Measurements from ENCODE around the gene CDH12. TPM values are rescaled to one million over a fixed set of nuclear protein-coding genes. Genes with fewer than 3 reads are reported as not detected.
"Not testable (repeated sequence)": the region's sequence is repeated elsewhere in the genome, so short reads cannot be mapped to it uniquely, and the experiment has no call there.

The CDH12 gene
- total RNA-seq, 1 donor from 2014 or later = not detected

DNA sequence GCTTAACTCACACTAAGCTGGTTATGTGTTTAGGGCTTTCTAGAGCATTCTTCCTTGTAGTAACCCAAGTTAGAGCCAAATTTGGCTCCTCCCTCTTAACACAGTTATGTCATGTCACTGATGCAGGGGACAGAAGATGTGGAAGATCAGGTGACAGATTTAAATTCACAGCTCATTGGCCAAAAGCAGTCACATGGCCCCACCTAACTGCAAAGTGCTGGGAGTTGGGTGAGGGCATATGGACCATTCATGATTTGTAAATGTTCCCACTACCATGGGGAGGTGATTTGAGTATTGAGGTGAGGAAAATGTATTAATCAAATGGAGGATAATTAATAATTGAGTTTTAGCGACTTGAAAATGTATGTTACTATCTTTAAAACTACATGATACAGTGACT is 829.4 kb downstream of the CDH12 start:
- no peak for DNase-seq (ENCODE audit: low spot score)
- intact Hi-C loops (cut with DNase I) = no loop called here
- no peak for ATAC-seq

DNA sequence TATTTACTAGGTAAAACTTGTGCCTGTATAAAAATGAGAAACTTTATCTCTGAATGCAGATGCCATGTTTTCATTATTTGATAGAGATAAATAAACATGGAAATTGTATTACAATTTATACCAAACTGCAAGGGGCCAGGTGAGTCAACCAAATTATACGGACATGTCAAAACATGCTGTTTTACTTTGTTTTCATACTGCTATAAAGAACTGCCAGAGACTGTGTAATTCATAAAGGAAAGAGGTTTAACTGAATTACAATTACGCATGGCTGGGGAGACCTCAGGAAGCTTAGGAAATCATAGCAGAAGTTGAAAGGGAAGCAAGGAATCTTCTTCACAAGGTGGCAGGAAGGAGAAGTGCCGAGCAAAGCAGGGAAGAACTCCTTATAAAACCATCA is 840.3 kb downstream of the CDH12 start:
- DNase-seq (ENCODE audit: low spot score); ATAC-seq; intact Hi-C loops (cut with DNase I): not testable (repeated sequence)

DNA sequence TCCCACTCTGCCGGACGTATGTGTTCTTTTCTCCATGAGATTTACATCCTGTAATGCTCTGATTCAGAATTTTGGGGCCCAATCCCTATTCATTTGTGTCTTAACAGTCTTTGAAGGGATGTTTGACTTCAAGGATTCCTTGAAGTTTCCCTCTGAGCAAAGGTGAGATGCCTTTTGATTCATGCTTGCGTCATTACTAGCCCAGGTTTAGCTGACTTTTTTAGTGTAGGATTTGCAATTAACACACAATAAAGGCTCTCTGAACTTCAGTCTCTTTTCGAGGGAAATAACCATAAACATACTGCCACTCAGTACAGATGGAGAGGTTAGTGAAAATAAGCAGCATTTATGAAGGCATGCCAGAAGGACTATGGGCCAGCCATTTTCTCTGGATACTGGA is 842.3 kb downstream of the CDH12 start:
- DNase-seq (ENCODE audit: low spot score); ATAC-seq; intact Hi-C loops (cut with DNase I): not testable (repeated sequence)

DNA sequence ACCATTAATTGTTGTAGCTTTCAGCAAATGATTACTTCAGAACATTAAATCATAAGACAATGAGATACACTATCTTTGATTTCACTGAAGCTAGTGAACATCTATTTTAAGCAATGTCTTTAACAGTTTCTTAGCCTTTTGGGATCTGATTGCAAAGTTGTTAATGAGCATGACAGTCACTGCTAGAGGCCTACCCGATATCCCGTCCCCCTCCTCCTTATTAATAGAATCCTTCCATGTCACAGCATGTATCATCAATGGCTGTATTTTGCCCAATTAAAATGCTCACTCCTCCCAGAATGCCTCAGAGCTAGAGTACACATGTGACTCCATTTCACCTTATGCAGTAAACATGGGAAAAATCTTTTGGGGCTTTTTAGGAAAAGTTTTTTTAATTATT is 852.0 kb downstream of the CDH12 start:
- intact Hi-C loops (cut with DNase I); ATAC-seq; DNase-seq (ENCODE audit: low spot score): not testable (repeated sequence)

DNA sequence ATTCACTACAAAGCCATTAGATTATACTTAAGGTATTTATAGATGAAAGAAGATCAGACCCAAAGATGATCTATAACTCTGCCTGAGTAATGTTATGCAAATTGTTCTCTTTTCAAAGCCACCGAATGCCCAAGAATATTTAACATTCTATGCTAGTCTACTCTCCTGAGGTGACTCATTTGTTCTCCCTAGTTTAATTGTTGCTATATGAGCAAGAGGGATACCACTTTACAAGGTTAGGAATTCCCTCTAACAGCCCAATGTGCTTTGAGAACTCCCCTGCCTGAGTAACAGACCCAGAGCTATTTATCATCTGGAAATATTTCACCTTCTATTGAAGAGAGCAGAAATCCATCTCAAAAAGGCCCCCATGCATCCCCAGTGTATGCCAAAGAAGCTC is 867.3 kb downstream of the CDH12 start:
- ATAC-seq; DNase-seq (ENCODE audit: low spot score); intact Hi-C loops (cut with DNase I): not testable (repeated sequence)

DNA sequence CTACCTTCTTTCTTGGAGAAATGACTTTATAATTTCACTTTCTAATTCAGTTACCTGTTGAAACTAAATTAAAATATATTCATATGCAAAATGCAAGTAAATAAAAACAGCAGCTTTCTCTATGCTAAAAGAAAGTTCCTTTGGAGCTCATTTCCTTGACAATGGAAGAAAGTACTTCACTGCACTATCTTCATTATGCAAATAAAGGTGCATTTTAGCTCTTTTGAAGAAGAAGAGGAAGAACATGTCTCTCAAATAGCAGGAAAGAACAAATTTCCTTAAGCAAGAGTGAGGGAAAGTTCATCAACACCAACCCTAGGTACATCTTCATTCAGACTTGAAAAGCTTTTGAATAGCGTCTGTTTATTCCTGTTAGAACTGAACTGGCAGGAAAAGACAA is 901.6 kb downstream of the CDH12 start:
- ATAC-seq; intact Hi-C loops (cut with DNase I); DNase-seq (ENCODE audit: low spot score): not testable (repeated sequence)

DNA sequence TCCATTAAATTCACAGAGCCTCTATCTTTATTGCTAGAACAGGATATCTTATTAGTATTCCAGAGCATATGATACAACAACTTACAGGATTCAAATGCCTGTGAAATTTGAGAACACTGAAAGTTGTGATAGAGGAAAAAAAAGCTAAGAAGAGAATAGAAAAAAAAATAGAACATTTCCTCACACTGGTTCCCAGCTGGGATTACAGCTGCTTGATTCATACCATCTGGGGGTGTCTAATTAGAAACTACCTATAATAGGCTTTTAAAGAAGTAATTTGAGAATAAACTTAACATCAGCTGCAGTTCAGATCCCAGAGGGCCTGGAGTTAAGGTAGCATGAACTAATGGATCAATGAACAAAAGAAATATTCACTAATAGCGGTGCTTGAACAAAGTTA is 922.0 kb downstream of the CDH12 start:
- DNase-seq (ENCODE audit: low spot score) (no peak), ATAC-seq (no peak)
- intact Hi-C loops (cut with DNase I) = no loop called here

DNA sequence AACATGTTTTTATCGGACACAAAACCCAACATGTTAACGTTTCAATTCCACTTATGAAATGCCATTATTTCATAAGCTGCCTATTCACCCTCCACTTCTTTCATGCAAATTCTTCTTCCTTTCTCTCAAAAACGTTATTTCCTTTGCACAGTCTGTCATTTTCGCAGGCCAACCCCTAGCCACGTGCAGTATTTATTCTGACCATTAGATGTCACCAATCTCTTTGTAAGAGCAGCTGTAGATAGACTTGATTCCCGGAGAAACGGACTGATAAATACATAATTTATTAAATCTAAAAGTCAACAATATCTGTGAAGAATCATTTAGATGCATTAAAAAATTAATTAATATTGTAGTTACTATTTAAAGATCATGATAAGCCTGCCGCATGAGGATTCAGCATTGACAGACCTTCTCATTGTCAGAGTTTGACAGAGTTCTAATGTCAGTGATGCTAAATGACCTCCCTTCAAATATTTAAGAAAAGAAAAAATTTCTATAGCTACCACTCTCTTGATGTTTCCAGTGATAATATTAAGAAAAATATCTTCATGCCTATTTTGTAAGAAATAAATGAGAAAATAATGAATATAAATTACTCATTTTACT is 933.6 kb downstream of the CDH12 start:
- intact Hi-C loops (cut with DNase I) = no loop called here
- DNase-seq (ENCODE audit: low spot score) (no peak), ATAC-seq (no peak)

DNA sequence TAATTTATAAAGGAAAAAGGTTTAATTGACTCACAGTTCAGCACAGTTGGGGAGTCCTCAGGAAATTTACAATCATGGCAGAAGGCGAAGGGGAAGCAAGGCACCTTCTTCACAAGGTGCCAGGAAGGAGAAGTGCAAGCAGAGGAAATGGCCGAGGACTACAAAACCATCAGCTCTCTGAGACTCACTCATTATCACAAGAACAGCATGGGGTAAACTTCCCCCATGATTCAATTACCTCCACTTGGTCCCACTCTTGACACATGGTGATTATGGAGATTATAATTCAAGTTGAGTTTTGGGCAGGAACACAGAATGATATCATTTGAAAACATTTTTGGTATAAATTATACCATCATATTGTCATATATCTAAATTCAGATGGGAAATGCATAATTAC is 934.7 kb downstream of the CDH12 start:
- ATAC-seq (no peak), DNase-seq (ENCODE audit: low spot score) (no peak)
- intact Hi-C loops (cut with DNase I) = no loop called here

DNA sequence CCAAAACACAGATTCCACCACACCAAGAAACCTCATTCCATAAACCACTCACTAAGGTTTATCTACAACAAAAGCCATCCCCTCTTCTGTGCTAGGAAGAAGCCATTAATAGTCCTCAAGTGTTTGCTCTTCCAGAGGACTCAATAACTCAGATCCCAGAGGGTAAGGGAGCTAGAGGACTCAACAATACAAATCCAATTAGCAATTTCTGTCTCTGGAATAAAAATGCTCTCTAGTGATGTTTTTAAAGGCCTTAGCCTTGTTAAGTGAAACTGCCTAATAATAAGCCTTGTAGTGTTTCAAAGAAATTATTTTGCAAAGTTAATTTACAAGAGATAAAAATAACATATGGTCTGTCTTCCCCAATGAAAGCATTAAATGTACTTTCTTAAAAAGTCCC is 942.4 kb downstream of the CDH12 start:
- DNase-seq (ENCODE audit: low spot score) (no peak), ATAC-seq (no peak)
- intact Hi-C loops (cut with DNase I) = no loop called here

DNA sequence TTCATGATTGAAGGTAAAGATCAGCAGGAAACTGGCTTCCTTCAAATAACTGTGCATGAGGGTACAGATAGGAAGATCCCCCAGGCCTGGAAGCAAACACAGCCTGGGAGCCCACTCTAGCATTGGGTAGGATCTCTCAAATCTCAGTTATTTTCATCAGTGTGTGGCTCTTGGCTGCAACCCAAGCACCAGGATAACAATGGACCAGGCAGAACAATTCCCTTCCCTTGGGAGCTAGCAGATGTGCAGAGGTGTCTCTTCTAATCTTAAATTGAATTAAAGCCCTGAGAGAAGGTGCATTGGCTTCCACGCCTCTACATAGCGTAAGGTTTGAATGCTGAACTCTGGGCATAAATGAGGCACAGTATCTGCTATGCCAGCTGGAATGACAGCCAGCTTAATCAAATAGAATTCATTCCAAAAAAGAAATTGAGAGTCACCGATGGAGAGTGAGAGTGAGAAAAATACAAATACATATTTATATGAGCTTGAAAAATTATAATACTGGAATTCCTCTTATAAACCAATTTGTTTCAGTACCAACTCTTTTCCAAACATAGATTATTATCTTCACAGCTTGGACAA is 957.3 kb downstream of the CDH12 start:
- ATAC-seq (no peak), DNase-seq (ENCODE audit: low spot score) (no peak)
- intact Hi-C loops (cut with DNase I) = no loop called here

DNA sequence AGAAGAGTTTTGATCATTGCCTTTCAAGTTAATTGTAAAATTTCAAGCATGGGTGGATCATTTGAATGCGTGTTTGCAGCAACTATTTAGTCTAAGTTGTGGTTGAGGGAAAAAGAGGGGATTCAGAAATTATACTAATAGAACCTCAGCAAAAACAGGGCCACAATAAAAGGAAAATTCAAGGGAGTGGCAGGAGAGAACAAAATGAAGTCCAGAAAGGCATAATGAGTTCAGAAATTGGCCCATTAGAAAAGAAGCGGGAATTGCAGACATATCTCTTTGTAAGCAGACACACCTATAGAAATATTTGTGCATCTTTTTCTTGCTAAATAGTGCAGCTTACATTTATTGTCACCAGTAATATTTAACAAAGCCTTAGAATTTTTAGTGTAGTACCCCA is 960.0 kb downstream of the CDH12 start:
- intact Hi-C loops (cut with DNase I) = no loop called here
- DNase-seq (ENCODE audit: low spot score) (no peak), ATAC-seq (no peak)

DNA sequence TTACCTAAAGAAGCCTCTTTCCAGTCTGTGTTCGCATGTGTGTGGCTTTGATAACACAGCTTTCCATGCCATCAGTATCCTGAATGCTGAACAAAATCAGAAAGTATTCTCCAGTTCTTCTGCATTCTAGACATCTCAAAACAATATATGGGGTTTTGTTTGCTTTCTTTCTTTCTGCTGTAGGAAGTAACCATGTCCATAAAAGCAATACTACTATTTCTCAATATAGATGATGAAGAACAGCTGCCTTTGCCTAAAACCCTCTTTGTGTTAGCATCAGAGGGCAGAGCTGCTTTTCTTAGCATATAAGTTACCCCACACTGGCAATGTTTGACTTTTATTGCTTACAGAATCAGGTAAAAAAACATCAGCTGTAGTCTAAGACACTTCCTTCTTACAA is 963.6 kb downstream of the CDH12 start:
- intact Hi-C loops (cut with DNase I) = no loop called here
- DNase-seq (ENCODE audit: low spot score) (no peak), ATAC-seq (no peak)

DNA sequence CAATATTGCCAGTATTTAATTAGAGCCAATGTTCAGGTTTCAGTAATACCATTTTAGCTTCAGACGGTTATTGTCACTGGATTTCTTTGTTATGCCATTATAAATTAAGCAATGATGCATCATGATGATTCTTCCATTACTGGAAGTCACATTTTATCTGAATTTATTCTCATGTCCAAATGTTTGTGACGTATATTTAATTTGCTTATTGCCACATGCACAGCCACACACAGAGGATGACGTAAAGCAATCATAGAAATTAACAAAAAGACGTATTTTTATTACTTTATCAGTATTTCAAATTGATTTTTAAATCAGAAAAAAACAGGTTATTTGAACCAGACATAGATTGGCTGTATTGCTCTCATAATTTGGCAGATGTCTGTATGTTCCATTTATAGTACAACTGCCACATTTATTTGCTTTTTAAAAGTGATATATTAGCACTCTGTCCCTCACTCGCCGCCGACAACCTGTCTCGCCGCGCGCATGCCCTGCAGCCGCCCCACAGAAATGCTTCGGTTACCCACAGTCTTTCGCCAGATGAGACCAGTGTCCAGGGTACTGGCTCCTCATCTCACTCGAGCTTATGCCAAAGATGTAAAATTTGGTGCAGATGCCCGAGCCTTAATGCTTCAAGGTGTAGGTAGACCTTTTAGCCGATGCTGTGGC is 970.9 kb downstream of the CDH12 start:
- intact Hi-C loops (cut with DNase I) = no loop called here
- DNase-seq (ENCODE audit: low spot score) (no peak), ATAC-seq (no peak)

DNA sequence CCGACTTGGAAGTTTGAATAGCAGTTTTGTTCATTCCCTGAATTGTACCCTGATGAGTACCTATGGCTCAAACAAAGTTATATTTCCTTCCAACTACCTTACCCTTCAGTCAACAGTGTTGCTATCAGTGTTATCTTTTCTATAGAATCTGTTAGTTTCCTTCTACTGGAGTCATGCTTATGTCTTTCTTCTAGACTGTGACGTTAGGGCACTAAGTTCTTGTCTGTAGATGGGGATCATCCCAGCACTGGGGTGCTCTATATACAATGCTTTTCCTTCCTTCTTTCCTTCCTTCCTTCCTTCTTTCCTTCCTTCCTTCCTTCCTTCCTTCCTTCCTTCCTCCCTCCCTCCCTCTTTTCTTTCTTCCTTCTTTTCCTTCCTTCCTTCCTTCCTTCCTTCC is 973.0 kb downstream of the CDH12 start:
- intact Hi-C loops (cut with DNase I) = no loop called here
- DNase-seq (ENCODE audit: low spot score) = no peak
- no peak for ATAC-seq

DNA sequence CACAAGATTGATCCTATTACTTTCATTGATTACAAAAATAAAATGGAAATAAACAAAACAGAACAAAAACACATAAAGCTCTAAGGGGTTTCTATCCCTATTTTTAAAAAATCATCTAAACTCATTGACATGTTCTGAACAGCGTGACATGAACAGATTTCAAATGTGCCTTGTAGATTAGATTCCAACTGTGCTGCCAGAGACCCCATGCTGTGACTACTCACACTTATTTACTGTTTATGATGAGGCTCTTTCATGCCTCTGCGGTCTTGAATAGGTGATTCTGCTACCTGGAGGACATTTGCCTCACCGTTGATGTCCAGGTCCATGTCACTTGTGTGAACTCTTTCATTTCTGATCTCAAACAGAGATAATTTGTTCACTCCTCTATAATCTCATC is 990.2 kb downstream of the CDH12 start:
- no peak for DNase-seq (ENCODE audit: low spot score)
- intact Hi-C loops (cut with DNase I) = no loop called here
- ATAC-seq = no peak

DNA sequence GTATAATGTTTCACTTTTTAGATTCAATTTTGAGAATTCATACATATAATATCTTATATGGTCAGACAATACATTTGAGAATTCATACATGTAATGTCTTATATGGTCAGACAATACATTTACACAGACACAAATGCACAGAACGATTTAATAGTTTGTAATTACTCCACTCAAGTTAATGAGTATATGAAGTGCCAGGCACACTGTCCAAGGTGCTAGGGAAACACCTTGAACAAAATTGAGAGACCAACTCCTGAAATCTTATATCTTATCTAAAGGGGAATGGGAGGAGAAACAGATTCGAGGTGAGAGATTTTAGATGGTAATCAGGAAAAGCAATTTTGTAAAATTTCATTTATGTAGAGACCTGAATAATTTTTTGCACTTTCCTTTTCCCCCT is 994.7 kb downstream of the CDH12 start:
- no peak for DNase-seq (ENCODE audit: low spot score)
- intact Hi-C loops (cut with DNase I) = no loop called here
- no peak for ATAC-seq

DNA sequence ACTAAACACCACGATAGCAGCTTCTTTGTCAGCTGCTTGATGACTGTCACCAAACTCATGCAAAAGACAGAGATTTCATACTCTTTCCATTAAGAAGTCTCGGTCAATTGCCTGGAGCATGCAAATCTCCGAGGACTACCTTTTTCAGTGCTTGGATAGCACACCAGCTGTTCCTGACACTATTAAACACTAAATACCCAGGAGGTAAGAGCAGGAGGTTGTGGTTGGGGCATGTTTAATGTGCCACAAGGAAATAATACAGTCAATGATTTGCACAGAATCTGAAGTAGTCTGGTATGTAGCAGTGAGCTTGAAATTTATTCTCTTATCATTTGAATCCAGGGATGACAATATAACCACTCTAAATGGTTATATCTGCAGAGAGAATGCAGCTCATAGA is 996.2 kb downstream of the CDH12 start:
- ATAC-seq = no peak
- intact Hi-C loops (cut with DNase I) = no loop called here
- DNase-seq (ENCODE audit: low spot score) = no peak

DNA sequence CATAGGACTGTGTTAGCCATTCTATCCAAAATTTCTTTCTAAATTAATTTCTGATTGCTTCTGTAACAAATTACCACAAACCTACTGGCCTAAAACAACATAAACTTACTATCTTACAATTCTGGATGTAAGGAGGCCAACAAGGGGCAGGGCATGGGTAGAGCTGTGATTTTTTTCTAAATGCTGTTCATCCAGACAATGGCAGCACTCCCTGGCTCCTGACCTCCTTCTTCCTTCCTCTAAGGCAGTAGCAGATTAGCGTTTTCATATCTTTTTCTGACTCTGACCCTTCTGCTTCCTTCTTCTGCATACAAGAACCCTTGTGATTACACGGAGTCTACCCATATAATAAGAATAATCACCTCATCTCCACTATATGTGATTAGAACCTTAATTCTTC is 1005.8 kb downstream of the CDH12 start:
- intact Hi-C loops (cut with DNase I) = no loop called here
- DNase-seq (ENCODE audit: low spot score) (no peak), ATAC-seq (no peak)

DNA sequence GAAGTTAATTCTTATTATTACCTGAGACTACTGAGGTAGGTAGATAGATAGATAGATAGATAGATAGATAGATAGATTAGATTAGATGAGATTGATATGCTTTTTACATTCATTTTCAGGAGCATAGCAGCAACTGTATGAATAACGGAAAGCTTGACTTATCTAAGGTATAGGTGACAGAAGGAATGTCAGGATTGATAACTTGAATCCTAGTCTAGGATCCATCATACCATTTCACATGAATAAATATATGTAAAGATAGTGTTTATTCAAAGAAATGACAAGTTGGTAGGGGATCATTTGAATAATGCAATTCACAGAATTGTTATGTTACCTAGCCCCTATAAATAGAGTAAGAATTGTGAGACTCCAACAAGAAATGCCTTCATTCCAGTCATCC is 1008.2 kb downstream of the CDH12 start:
- DNase-seq (ENCODE audit: low spot score) (no peak), ATAC-seq (no peak)
- intact Hi-C loops (cut with DNase I) = no loop called here

DNA sequence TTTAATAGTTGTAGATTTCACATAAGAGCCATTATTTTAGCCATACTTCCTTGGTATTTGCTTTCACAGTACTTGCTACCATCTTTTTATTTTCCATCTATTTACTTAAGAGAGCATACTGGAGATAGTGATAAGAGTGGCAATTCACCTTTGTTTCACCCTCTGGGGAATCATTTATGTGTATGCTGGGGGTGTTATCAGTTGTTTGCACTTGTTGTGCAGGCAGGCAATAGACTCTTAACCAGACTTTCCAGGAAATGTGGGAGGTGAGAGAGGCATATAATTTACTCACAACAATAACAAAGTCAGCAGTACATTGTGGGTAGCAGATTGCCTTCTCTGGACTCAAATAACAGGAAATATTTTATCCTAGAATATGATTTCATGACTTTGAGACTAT is 1018.3 kb downstream of the CDH12 start:
- intact Hi-C loops (cut with DNase I) = no loop called here
- DNase-seq (ENCODE audit: low spot score) (no peak), ATAC-seq (no peak)
